Ishikawa (cell line): ENCODE data around the gene FANCD2.

Experiments
- EP300 ChIP-seq: IDR thresholded peaks from 2 replicates; pipeline ENCODE4 v1.6.1; 2012; ENCODE audit warnings: borderline replicate concordance
- MAX ChIP-seq: IDR thresholded peaks from 2 replicates; pipeline ENCODE4 v1.6.1; 2012
- RAD21 ChIP-seq: IDR thresholded peaks from 2 replicates; pipeline ENCODE4 v1.6.1; 2012; ENCODE audit warnings: low read depth
- YY1 ChIP-seq: IDR thresholded peaks from 2 replicates; pipeline ENCODE4 v1.6.1; 2012; ENCODE audit warnings: low read depth

DNA sequence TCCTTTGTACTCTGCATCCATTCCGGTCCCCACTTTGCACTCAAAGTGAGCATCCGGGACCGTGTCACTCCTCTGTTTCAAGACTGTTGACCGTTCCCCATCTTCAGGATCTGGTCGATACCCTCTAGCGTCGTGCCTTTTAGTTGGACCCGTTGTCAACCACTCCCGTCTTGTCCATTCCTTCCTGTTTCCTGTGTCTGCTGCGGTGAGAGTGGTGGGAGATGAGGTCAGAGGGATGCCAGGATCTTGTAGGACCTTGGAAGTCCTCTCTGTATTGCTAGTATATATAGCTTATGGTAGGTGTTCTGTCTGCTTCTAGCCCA lies 89.9 kb downstream of the FANCD2 start:
- TF ChIP-seq YY1 (no peak), EP300 (no peak), MAX (no peak), RAD21 (no peak)
